HG02678 (cell line): Measurements from ENCODE around the gene PGC.

Experiments
- ATAC-seq: cut with Tn5 transposase; IDR thresholded peaks from one replicate; pipeline ENCODE4 v1.9.1; 2021; ENCODE audit warnings: mild to moderate bottlenecking, moderate library complexity; ENCODE audit not compliant: unreplicated experiment

Gene PGC

GRCh38 chr6:41732149-41732548 lies 15.0 kb downstream of the PGC start:
- ATAC-seq, result no peak

- ATAC-seq, result no peak
Observed at GRCh38 chr6:41731561-41732086, 15.6 kb downstream of the PGC start.

- no peak for ATAC-seq
Observed at GRCh38 chr6:41730531-41731436, 16.4 kb downstream of the PGC start.

GRCh38 chr6:41729624-41730023 lies 17.6 kb downstream of the PGC start:
- ATAC-seq, result no peak

GRCh38 chr6:41728954-41729353 lies 18.2 kb downstream of the PGC start:
- ATAC-seq, result no peak

GRCh38 chr6:41728073-41728936 lies 18.9 kb downstream of the PGC start:
- no peak for ATAC-seq

- no peak for ATAC-seq
Observed at GRCh38 chr6:41727705-41728072, 19.5 kb downstream of the PGC start.

- no peak for ATAC-seq
Observed at GRCh38 chr6:41726876-41727275, 20.3 kb downstream of the PGC start.

- ATAC-seq, result no peak
Observed at GRCh38 chr6:41724586-41725501, 22.4 kb downstream of the PGC start.

GRCh38 chr6:41724228-41724580 lies 23.0 kb downstream of the PGC start:
- ATAC-seq, result no peak

- ATAC-seq, result peak; percentile 69
Observed at GRCh38 chr6:41723530-41724227, 23.5 kb downstream of the PGC start.

- ATAC-seq, result no peak
Observed at GRCh38 chr6:41722969-41723529, 24.1 kb downstream of the PGC start.

GRCh38 chr6:41721414-41721813 lies 25.8 kb downstream of the PGC start:
- ATAC-seq, result no peak

GRCh38 chr6:41720783-41721182 lies 26.4 kb downstream of the PGC start:
- no peak for ATAC-seq

- no peak for ATAC-seq
Observed at GRCh38 chr6:41720262-41720620, 27.0 kb downstream of the PGC start.

GRCh38 chr6:41719436-41720261 lies 27.5 kb downstream of the PGC start:
- ATAC-seq, result no peak

GRCh38 chr6:41718828-41719227 lies 28.4 kb downstream of the PGC start:
- ATAC-seq, result no peak

- no peak for ATAC-seq
Observed at GRCh38 chr6:41717392-41717736, 29.8 kb downstream of the PGC start.
